GM19193 (cell line): ENCODE results near the gene ARPC1B.

ENCODE experiments used
- POLR2A ChIP-seq: IDR thresholded peaks from 4 replicates; pipeline ENCODE4 v1.6.1; 2011; ENCODE audit not compliant: insufficient read depth, insufficient read length; ENCODE audit errors: extremely low read depth

Gene ARPC1B

DNA sequence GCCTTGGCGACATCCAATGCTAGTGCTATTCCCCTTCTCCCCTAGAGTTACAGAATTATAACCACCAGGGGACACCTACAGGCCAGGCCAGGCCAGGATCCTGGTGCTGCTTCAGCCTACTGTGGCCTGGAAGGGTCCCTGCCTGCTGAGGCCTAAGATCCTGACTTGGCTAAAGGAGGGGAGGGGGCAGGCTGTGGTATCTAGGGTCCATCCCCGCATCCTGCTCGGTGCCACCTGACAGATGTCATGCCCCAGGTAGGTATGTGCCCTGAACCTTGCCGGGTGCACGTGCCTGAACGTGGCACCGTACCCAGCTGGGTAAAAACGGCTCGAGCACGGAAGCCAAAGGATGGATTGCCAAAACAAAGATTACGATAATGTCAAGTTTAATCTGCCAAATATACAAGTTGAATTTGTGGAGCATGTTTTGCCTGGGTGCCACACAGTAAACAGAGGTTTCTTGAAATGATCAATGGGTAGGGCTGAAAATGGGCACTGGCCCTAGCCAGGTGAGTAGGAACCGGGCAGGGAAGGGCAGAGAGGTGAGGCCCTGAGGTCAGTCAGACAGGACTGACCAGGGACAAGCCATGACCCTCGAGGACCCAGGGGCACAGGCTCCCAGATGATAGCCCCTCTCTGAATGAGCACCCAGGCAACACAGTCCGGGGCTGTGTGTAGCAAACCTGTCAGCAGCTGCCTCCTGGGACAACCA, 21.2 kb downstream of the ARPC1B start:
- peak; percentile 28 for TF ChIP-seq POLR2A

- TF ChIP-seq POLR2A: peak; percentile 13
Measured at GRCh38 chr7:99396418-99397296, 22.1 kb downstream of the ARPC1B start.

- peak; percentile 37 for TF ChIP-seq POLR2A
Measured at GRCh38 chr7:99397297-99397983, 22.9 kb downstream of the ARPC1B start.

- TF ChIP-seq POLR2A: no peak
Measured at GRCh38 chr7:99398891-99399445, 24.4 kb downstream of the ARPC1B start.

GRCh38 chr7:99399597-99399996, 25.1 kb downstream of the ARPC1B start:
- no peak for TF ChIP-seq POLR2A

- no peak for TF ChIP-seq POLR2A
Measured at GRCh38 chr7:99402854-99403253, 28.3 kb downstream of the ARPC1B start.

GRCh38 chr7:99403764-99404163, 29.2 kb downstream of the ARPC1B start:
- TF ChIP-seq POLR2A: no peak

DNA sequence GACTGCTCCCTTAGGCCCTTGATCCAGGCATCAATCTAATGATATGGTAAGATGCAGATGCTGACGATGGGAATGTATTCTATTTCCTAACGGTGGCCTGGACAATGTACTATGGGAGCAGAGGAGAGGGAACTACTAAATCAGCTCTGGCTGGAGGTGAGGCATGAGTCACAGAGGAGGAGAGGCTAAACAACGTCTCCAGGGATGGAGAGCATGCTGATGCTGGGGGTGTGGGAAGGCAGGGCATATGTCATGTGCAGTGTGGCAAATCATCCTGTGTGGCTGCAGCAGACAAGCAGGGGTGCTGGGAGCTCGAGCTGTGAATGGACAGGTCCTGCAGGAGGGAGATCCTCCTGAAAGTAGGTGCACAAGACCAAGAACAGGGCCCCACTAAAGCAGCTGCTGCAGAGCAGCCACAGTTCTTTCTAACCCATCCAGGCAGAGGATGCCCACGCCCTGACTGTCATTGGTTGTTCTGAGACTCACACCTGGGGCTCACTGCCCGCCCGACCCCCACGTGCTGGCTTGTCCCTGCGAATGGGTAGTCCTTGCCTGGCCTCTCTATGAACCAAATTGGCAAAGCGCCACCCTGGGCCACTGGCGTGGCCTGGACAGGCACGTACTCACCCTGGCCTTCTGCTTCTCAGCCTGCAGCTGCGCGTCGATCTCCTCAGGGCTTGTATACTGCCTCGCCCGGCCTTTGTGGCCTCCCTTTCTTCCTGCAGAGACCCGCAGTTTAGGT, 29.9 kb downstream of the ARPC1B start:
- no peak for TF ChIP-seq POLR2A

DNA sequence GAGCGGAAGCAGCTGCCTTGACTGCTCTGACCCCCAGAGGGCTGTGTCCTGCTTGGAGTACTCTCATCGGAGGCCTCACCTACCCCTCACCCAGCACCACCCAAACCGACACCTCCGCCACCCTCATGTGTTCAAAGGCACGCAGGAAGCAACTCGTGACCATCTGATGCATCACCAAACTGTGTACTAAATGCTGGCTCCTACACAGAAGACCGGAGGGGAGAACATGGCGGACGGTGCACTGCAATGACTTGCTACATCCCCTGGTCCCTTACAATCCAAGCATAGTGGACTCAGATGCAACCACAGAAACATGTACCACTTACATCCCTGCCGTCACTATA, 30.4 kb downstream of the ARPC1B start:
- no peak for TF ChIP-seq POLR2A

DNA sequence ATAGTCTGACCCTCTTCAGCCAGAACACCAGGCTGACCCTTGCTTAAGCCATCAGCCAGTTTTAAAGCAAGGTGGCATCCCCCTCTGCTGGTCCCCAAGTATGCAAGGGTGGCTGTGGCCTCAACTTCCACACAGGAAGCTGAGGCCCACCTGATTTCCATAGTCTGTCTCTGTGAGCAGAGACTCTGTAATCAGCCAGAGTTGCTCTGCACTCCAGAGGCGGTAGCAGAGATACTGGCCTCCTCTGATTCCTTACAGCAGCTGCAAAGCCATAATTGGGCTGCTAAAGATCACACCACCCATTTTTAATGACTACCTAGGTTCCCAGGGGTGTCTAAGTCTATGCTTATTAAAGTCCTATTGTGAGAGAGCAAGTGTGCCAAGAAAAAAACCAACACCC, 32.0 kb downstream of the ARPC1B start:
- no peak for TF ChIP-seq POLR2A

- no peak for TF ChIP-seq POLR2A
Measured at GRCh38 chr7:99407872-99408378, 33.4 kb downstream of the ARPC1B start.

DNA sequence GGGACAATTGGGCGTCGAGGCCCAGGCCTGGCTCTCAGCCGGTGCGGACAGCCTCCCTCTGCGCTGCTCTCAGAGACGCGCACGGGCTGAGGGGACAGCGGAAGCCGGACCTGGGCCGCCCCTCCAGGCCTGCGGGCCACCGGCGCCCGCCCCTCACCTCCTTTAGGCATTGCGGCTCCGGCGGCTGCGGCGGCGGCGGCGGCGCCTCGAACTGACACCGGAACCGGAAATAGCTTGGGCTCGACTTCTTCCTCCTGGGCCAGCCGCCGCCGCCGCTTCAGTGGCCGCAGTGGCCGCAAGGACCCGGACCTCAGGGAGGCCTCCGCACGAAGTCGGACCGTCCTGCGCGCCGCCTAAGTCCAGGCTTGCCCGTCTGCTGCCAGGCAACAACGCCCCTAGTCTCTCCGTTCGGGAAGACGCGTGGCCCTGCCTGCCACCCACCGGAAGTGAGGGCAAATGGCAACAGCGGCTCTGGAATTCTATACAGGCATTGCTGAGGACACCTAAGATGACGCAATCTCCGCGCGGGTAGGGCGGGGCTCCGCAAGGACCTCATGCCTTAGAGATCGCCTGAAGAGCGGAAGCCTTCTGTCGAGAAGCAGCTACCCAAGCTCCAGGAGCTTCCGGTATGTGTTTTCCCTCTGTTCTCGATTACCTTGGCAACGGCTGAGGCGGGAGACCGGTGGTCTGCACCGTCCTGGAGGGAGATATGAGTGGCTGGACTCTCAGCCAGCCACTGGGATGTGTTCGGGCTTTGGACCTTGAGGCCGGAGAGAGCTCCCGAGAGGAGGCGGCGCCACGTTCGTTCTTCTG, 34.1 kb downstream of the ARPC1B start, which contains the start of the genes BUD31 and PDAP1:
BUD31 (plus strand) TSS at position 591 of the 813 bp plus-strand sequence. CDS start 2,124 bp downstream, outside the sequence.
PDAP1 (minus strand) TSS at position 219 of the 813 bp plus-strand sequence; CDS start at position 170, 49 bp downstream.
- peak; percentile 96 for TF ChIP-seq POLR2A

DNA sequence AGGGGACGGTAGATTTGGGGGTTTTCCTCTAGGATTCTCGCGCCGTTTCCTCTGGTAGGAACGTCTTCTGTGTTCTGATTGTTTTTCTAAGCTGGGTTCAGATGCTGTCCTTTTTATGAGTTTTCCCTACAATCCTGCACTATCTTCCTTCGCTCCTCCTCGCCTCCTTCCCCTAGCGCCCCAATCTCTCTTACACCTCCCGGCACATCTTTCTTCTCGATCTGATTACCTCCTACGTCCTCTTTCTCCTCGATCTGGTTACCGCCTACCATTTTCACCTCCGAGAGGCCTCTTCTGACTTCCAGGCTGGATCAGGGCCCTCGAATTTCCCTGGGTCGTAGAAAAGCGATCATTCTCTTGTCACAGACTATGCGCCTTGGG, 34.7 kb downstream of the ARPC1B start:
- TF ChIP-seq POLR2A: no peak
